Suprapubic skin (tissue), 4 donors: ENCODE data around the gene AMPD3. TPM values are rescaled to one million over a fixed set of nuclear protein-coding genes. Genes with fewer than 3 reads are reported as not detected.

Source experiments
- DNase-seq, 2 donors: peaks; one replicate each; pipeline ENCODE4 v3.0.0-alpha.2; 2019; ENCODE audit warnings: low spot score in 2 of 2
- H3K27ac ChIP-seq: fragments of 200-600 bp; sonication (generic); one replicate; pipeline ENCODE4 v1.5.1; 2019
- H3K27me3 ChIP-seq: fragments of 200-600 bp; sonication (generic); one replicate; pipeline ENCODE4 v1.5.1; 2019
- H3K36me3 ChIP-seq: fragments of 200-600 bp; sonication (generic); one replicate; pipeline ENCODE4 v1.5.1; 2019
- H3K4me1 ChIP-seq: fragments of 200-600 bp; sonication (generic); one replicate; pipeline ENCODE4 v1.5.1; 2019
- H3K4me3 ChIP-seq: fragments of 200-600 bp; sonication (generic); one replicate; pipeline ENCODE4 v1.5.1; 2019; ENCODE audit warnings: mild to moderate bottlenecking
- H3K9me3 ChIP-seq: fragments of 200-600 bp; sonication (generic); one replicate; pipeline ENCODE4 v1.5.1; 2019
- EP300 ChIP-seq: sonication (generic); formaldehyde crosslinking; IDR thresholded peaks from one replicate; pipeline ENCODE4 v1.6.1; 2017; ENCODE audit warnings: antibody characterized with exemption
- POLR2A ChIP-seq, 2 donors: fragments of 450-650 bp; IDR thresholded peaks; one replicate each; pipeline ENCODE4 v1.6.1; 2017; ENCODE audit warnings: antibody characterized with exemption in 2 of 2, mild to moderate bottlenecking in 2 of 2, moderate library complexity in 2 of 2
- POLR2AphosphoS5 ChIP-seq, 3 donors: sonication (generic); formaldehyde crosslinking; IDR thresholded peaks; one replicate each; pipeline ENCODE4 v1.6.1; 2017; ENCODE audit warnings: antibody characterized with exemption in 3 of 3
- WGBS: methylation state at CpG from one replicate; pipeline ENCODE4 v1.1.5; 2018; 5-methylcytosine and 5-hydroxymethylcytosine counted together
- total RNA-seq, 4 donors: library from RNA; depleted of rRNA; stranded (reverse); fragments of >200 nt; gene quantifications; one replicate each; pipeline ENCODE4 v1.1.0, GENCODE V29; 2016
- TF ChIP-seq, protein P1 (sequence below), 2 donors: fragments of 200-600 bp in 1 of 2; fragments of 450-650 bp in 1 of 2; sonication (generic) in 1 of 2; IDR thresholded peaks; one replicate each; pipeline ENCODE4 v1.5.1; 2016 to 2019; ENCODE audit warnings: antibody characterized with exemption in 2 of 2, mild to moderate bottlenecking in 1 of 2, moderate library complexity in 1 of 2

Gene AMPD3
- total RNA-seq, 4 donors from 2014 or later, result 23.5 to 51.7 (median 27.4) TPM

DNA sequence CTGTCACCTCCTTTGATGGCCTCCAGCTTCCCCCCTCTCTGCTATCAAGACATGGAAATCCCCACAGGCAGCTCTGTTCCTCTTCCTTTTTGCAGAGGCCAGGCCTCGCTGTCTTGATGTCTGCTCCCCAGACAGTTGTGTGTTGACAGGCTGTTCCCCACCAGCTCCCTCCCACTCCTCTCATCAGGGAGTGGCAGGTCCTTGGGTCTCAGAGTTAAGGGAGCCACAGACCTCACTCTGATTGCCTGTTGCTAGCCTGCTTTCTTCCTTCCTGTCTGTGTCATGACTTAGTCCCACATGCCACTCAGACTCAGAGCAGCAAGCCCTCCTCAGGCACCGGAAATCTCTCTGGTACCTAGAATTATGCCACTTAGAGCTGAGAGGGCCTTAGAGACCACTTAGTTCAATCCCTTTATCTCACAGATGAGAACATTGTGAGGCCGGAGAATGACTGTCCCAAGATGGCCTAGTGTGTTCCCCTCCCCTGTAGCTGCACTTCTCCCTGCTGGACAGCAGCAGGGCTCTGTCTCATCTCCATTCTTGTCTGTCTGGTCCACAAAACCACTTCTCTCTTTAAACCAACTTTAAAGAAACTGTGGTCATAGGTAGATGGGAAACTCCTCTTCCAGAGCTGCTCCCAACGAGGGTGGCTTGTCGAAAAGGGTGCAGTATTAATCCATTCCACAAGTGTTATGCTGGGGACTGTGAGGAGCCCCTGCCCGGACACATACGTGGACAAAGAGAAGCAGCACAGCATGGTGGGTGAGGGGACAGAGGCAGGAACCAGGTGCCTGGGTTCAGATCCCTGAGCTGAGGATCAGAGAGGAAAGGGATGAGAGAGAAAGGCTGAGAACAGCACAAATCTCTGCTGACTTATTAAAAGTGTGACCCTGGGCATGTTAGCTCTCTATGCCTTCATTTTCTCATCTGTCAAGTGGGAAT, 4.2 kb downstream of the AMPD3 start:
- no peaks in the 10 kb centered on the region for H3K9me3 ChIP-seq
- H3K4me3 ChIP-seq, result no peak overlapping the region
- 85% methylated on average over 7 of the region's 7 CpGs for WGBS
- H3K36me3 ChIP-seq, result peaks cover 16% of the 10 kb centered on the region
- no peak for DNase-seq
- no peak overlapping the region for H3K27ac ChIP-seq
- H3K27me3 ChIP-seq, result no peaks in the 10 kb centered on the region
- no peak for TF ChIP-seq POLR2AphosphoS5 (IDR thresholded peaks at IDR 0.05)
- no peak for TF ChIP-seq POLR2A (IDR thresholded peaks at IDR 0.05)
- no peak for TF ChIP-seq EP300
- TF ChIP-seq, protein P1, sequence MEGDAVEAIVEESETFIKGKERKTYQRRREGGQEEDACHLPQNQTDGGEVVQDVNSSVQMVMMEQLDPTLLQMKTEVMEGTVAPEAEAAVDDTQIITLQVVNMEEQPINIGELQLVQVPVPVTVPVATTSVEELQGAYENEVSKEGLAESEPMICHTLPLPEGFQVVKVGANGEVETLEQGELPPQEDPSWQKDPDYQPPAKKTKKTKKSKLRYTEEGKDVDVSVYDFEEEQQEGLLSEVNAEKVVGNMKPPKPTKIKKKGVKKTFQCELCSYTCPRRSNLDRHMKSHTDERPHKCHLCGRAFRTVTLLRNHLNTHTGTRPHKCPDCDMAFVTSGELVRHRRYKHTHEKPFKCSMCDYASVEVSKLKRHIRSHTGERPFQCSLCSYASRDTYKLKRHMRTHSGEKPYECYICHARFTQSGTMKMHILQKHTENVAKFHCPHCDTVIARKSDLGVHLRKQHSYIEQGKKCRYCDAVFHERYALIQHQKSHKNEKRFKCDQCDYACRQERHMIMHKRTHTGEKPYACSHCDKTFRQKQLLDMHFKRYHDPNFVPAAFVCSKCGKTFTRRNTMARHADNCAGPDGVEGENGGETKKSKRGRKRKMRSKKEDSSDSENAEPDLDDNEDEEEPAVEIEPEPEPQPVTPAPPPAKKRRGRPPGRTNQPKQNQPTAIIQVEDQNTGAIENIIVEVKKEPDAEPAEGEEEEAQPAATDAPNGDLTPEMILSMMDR (IDR thresholded peaks at IDR 0.05), result no peak
- peaks cover 29% of the 10 kb centered on the region for H3K4me1 ChIP-seq

DNA sequence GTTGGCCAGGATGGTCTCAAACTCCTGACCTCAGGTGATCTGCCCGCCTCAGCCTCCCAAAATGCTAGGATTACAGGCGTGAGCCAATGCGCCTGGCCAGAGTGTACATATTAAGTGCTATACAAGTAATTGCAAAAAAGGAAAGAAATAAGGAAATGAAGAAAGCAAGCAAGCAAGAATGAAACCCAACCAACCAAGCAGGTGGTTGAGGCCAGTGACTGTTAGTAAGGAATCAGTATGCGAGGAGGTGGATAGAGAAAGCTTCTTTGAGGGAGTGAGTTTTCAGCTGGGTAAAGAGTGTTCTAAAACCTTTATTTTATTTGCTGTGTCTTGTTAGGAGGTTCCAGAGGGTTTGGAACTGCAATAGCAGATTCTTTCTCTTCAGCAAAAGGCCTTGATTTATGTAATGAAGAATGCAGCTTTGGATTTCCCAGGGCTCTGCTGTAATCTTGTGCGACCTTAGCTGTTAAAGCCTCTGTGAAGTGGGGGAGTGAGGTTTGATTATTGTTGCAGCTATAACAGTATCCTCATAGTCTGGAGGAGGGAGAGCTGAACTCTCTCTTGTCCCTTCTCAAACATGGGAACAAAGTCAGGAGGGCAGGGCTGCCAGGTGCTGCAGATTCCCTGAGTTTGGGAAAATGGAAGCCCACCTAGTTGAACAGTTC, 5.7 kb downstream of the AMPD3 start:
- no peaks in the 10 kb centered on the region for H3K9me3 ChIP-seq
- H3K27ac ChIP-seq, result no peak overlapping the region
- no peak for TF ChIP-seq POLR2A (IDR thresholded peaks at IDR 0.05)
- TF ChIP-seq, protein P1 (IDR thresholded peaks at IDR 0.05), result no peak
- TF ChIP-seq EP300, result no peak
- TF ChIP-seq POLR2AphosphoS5 (IDR thresholded peaks at IDR 0.05), result no peak
- no peaks in the 10 kb centered on the region for H3K27me3 ChIP-seq
- WGBS, result 95% methylated on average over 5 of the region's 5 CpGs
- H3K36me3 ChIP-seq, result peaks cover 16% of the 10 kb centered on the region
- H3K4me3 ChIP-seq, result no peak overlapping the region
- DNase-seq, result no peak
- H3K4me1 ChIP-seq, result peaks cover 22% of the 10 kb centered on the region

DNA sequence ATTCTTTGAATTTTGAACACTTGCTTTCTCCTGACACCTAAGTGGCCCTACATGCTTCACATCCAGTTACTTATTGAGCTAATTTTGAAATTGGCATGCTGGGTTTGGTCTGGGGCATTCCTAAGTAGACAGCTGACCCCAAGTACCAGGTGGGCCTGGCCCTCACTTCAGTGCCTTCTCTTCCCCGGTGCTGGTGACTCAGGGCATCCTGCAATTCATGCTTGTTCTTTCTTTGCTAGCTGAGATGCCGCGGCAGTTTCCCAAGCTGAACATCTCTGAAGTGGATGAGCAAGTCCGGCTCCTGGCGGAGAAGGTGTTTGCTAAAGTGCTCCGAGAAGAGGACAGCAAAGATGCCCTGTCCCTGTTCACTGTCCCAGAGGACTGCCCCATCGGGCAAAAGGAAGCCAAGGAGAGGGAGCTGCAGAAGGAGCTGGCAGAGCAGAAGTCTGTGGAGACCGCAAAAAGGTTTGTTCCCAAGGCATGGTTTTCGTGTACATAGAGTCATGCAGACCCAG, 6.3 kb downstream of the AMPD3 start:
- H3K27ac ChIP-seq, result no peak overlapping the region
- H3K4me3 ChIP-seq, result no peak overlapping the region
- TF ChIP-seq, protein P1 (IDR thresholded peaks at IDR 0.05), result no peak
- TF ChIP-seq POLR2AphosphoS5 (IDR thresholded peaks at IDR 0.05) (no peak), POLR2A (IDR thresholded peaks at IDR 0.05) (no peak), EP300 (no peak)
- peaks cover 18% of the 10 kb centered on the region for H3K4me1 ChIP-seq
- H3K36me3 ChIP-seq, result peaks cover 16% of the 10 kb centered on the region
- H3K27me3 ChIP-seq, result no peaks in the 10 kb centered on the region
- DNase-seq, result no peak
- no peaks in the 10 kb centered on the region for H3K9me3 ChIP-seq
- 93% methylated on average over 9 of the region's 9 CpGs for WGBS

DNA sequence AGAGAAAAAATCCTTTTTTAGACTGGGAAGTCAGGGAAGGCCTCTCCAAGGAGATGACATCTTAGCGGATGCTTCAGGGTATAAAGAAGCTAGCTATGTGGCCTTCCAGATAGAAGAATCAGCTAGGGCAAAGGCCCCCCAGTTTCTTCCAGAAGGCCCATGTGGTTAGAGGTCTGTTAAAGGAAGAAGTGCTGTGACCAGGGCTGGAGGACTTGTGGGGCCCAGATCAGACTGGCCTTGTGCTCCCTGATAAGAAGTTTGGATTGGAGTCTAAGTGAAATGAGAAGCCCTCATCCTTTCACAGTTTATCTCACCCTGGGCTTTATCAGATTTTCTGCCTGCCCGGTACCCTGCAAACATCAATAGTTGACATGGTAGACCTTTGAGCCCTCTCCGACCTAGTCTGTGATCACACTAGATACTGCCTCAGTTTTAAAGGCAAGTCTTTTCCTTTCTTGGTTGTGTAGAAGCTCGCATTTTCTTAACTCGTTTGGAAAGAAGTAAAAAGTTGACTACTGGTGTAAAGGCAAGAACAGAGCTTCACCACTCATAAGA, 7.8 kb downstream of the AMPD3 start:
- Histone ChIP-seq H3K27me3 (no peaks in the 10 kb centered on the region), H3K27ac (no peak overlapping the region), H3K4me3 (no peak overlapping the region), H3K9me3 (no peaks in the 10 kb centered on the region), H3K4me1 (peaks cover 12% of the 10 kb centered on the region), H3K36me3 (peaks cover 16% of the 10 kb centered on the region)
- no peak for DNase-seq
- TF ChIP-seq EP300, result no peak
- TF ChIP-seq POLR2AphosphoS5 (IDR thresholded peaks at IDR 0.05), result no peak
- TF ChIP-seq, protein P1 (IDR thresholded peaks at IDR 0.05), result no peak
- no peak for TF ChIP-seq POLR2A (IDR thresholded peaks at IDR 0.05)
- 96% methylated on average over 5 of the region's 5 CpGs for WGBS

DNA sequence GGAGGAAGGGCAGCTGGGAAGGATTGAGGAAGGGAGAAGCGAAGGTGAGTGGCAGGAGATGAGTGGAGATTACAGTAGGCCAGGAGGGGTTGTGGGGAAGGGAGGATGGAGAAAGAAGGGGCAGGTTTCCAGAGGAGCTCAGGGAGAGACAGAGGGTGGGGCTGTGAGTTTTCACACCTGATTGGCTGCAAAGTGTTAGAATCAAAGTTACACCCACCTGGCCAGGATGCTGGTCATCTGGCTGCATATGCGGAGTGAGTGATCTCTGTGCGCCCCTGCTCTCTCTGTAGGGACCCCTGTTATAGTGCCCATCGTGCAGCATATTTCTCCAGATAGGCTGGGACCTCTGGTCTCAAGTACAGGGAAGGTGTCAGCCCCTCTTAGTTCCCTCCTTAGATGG, 18.3 kb downstream of the AMPD3 start:
- DNase-seq, result peak; percentile 25 to 61
- TF ChIP-seq POLR2A (IDR thresholded peaks at IDR 0.05) (no peak), POLR2AphosphoS5 (IDR thresholded peaks at IDR 0.05) (no peak), EP300 (no peak)
- TF ChIP-seq, protein P1 (IDR thresholded peaks at IDR 0.05), result no peak
- Histone ChIP-seq H3K36me3 (no peaks in the 10 kb centered on the region), H3K4me3 (no peak overlapping the region), H3K4me1 (no peaks in the 10 kb centered on the region), H3K27ac (no peak overlapping the region), H3K9me3 (no peaks in the 10 kb centered on the region), H3K27me3 (no peaks in the 10 kb centered on the region)
- WGBS, result 88% methylated on average over 4 of the region's 4 CpGs
